Measurements from ENCODE around the gene DHCR24.

GRCh38 chr1:54906586-54906985, 19.6 kb upstream of the DHCR24 start:
- TF ChIP-seq RAD21 (IDR thresholded peaks at IDR 0.05; ENCODE audit: low read depth), result no peak
- no peak for TF ChIP-seq TEAD4 (IDR thresholded peaks at IDR 0.05)
- no peak for TF ChIP-seq CEBPB (IDR thresholded peaks at IDR 0.05)
- TF ChIP-seq ZBTB7A (IDR thresholded peaks at IDR 0.05; ENCODE audit: low read depth), result no peak
- TF ChIP-seq MAX (IDR thresholded peaks at IDR 0.05), result no peak
- TF ChIP-seq EP300 (IDR thresholded peaks at IDR 0.05; ENCODE audit: borderline replicate concordance), result no peak
- no peak for TF ChIP-seq TCF12 (IDR thresholded peaks at IDR 0.05; ENCODE audit: low read depth)
- TF ChIP-seq TAF1 (IDR thresholded peaks at IDR 0.05; ENCODE audit: low read depth), result no peak
- no peak for TF ChIP-seq EGR1 (IDR thresholded peaks at IDR 0.05)
- no peak for TF ChIP-seq YY1 (IDR thresholded peaks at IDR 0.05; ENCODE audit: low read depth)
- TF ChIP-seq FOXM1 (IDR thresholded peaks at IDR 0.05; ENCODE audit: borderline replicate concordance, low read depth), result no peak
- no peak for TF ChIP-seq CREB1 (IDR thresholded peaks at IDR 0.05; ENCODE audit: low read depth)
- TF ChIP-seq NFIC (IDR thresholded peaks at IDR 0.05), result no peak

Measured in Ishikawa (cell line).